HepG2 (cell line): ENCODE data around the gene LRRC51. TPM values are rescaled to one million over a fixed set of nuclear protein-coding genes. Genes with fewer than 3 reads are reported as not detected.

Experiments used
- ATAC-seq: fragments of 200-7000 bp; cut with Tn5 transposase; 3 replicates; pipeline ENCODE4 v1.9.1; 2020; ENCODE audit warnings: mild to moderate bottlenecking, moderate library complexity
- BruUV-seq: library from RNA; stranded (reverse); fragments of 400-500 nt; replicated peaks from 2 replicates; lab custom pipeline; 2021; lab: Mats Ljungman, UMichigan
- CTCF ChIA-PET: fragments of 300-600 bp; formaldehyde crosslinking; extraction: SDS; loops from one replicate; lab custom pipeline; 2021; ENCODE audit warnings: low total read pairs, inconsistent platforms, low intra/inter-chr PET ratio; lab: Yijun Ruan, JAX
- POLR2A ChIA-PET: fragments of 350-600 bp; sonication (Branson Sonifier 250); formaldehyde crosslinking; loops from one replicate; lab custom pipeline; 2020; ENCODE audit warnings: antibody characterized with exemption, inconsistent platforms; lab: Yijun Ruan, JAX
- DNase-seq: peaks from one replicate; pipeline ENCODE4 v3.0.0-alpha.2; 2015; ENCODE audit warnings: low spot score
- FAIRE-seq: peaks from 3 replicates; lab custom pipeline; 2011; peaks lifted over from hg19 to GRCh38; lab: Jason Lieb, UNC
- H2AFZ ChIP-seq: one replicate; pipeline ENCODE4 v1.6.1; 2011; ENCODE audit warnings: low read length, inconsistent platforms
- H3K27ac ChIP-seq: fragments of 300-600 bp; 3 replicates; pipeline ENCODE4 v1.8.0; 2011; ENCODE audit warnings: mixed run types, mild to moderate bottlenecking, mixed read lengths, low read length, inconsistent platforms; ENCODE audit not compliant: insufficient read depth; ENCODE audit errors: extremely low read length
- H3K27me3 ChIP-seq, 2 experiments: fragments of 200-600 bp in 1 of 2; 2 replicates in 1 of 2; 3 replicates in 1 of 2; pipeline versions ENCODE4 v1.6.0 to v1.8.0; 2011; ENCODE audit warnings: low read length in 2 of 2, mild to moderate bottlenecking in 2 of 2, moderate library complexity in 2 of 2, inconsistent platforms in 1 of 2; ENCODE audit not compliant: insufficient read depth in 2 of 2, control insufficient read depth in 1 of 2
- H3K36me3 ChIP-seq, 2 experiments: fragments of 200-600 bp in 1 of 2; replicated peaks in 1 of 2; 2 replicates in 1 of 2; 3 replicates in 1 of 2; pipeline versions ENCODE4 v1.5.1 to v1.8.0; 2011; ENCODE audit warnings: low read length in 2 of 2, inconsistent platforms in 1 of 2; ENCODE audit not compliant: insufficient read depth in 2 of 2, control insufficient read depth in 1 of 2
- H3K4me1 ChIP-seq: 2 replicates; pipeline ENCODE4 v1.5.1; 2012; ENCODE audit warnings: low read length, inconsistent platforms; ENCODE audit not compliant: insufficient read depth
- H3K4me2 ChIP-seq: 2 replicates; pipeline ENCODE4 v1.6.0; 2011; ENCODE audit warnings: low read depth, low read length, inconsistent platforms
- H3K4me3 ChIP-seq, 3 experiments: fragments of 200-600 bp in 1 of 3; sonication (generic), shearing (Covaris generic) in 1 of 3; replicated peaks in 1 of 3; 2 replicates each; pipeline ENCODE4 v1.5.1; 2011 to 2016; ENCODE audit warnings: low read length in 3 of 3, inconsistent platforms in 2 of 3, low read depth in 2 of 3, mild to moderate bottlenecking in 2 of 3, control low read depth in 1 of 3, mixed read lengths in 1 of 3; ENCODE audit not compliant: insufficient read depth in 1 of 3
- H3K79me2 ChIP-seq: one replicate; pipeline ENCODE4 v1.6.1; 2011; ENCODE audit warnings: low read length, inconsistent platforms; ENCODE audit not compliant: insufficient read depth
- H3K9ac ChIP-seq: 2 replicates; pipeline ENCODE4 v1.6.0; 2011; ENCODE audit warnings: mild to moderate bottlenecking, low read depth, low read length, inconsistent platforms; ENCODE audit not compliant: insufficient read depth
- H3K9me3 ChIP-seq: 2 replicates; pipeline ENCODE4 v1.5.1; 2012; ENCODE audit warnings: mild to moderate bottlenecking, low read length
- H4K20me1 ChIP-seq: 2 replicates; pipeline ENCODE4 v1.6.0; 2011; ENCODE audit warnings: inconsistent platforms, mild to moderate bottlenecking, low read length, moderate library complexity; ENCODE audit not compliant: insufficient read depth
- EED ChIP-seq: sonication (generic); formaldehyde crosslinking; IDR thresholded peaks from 2 replicates; pipeline ENCODE4 v1.5.0; 2020; ENCODE audit warnings: mild to moderate bottlenecking, missing genetic modification reagents
- ERF ChIP-seq: IDR thresholded peaks from 2 replicates; pipeline ENCODE4 v1.6.1; 2018; ENCODE audit warnings: missing biosample characterization, missing genetic modification reagents
- FIP1L1 ChIP-seq: fragments of 200-400 bp; formaldehyde crosslinking; IDR thresholded peaks from 2 replicates; pipeline ENCODE4 v1.6.1; 2018; ENCODE audit warnings: low read depth, mild to moderate bottlenecking, low read length, moderate library complexity, borderline replicate concordance; ENCODE audit not compliant: insufficient read depth
- HNF4A ChIP-seq: sonication (generic); formaldehyde crosslinking; IDR thresholded peaks from 2 replicates; pipeline ENCODE4 v1.4.0; 2020; ENCODE audit warnings: missing genetic modification reagents
- KDM3A ChIP-seq: IDR thresholded peaks from 2 replicates; pipeline ENCODE4 v1.6.1; 2018; ENCODE audit warnings: low read depth, missing compliant biosample characterization
- NKX3-1 ChIP-seq: sonication (generic); formaldehyde crosslinking; IDR thresholded peaks from 2 replicates; pipeline ENCODE4 v1.5.0; 2020; ENCODE audit warnings: missing genetic modification reagents
- PHF20 ChIP-seq: sonication (generic); formaldehyde crosslinking; IDR thresholded peaks from 2 replicates; pipeline ENCODE4 v1.5.0; 2020; ENCODE audit warnings: mild to moderate bottlenecking, missing genetic modification reagents
- PHF8 ChIP-seq: sonication (generic); formaldehyde crosslinking; IDR thresholded peaks from 2 replicates; pipeline ENCODE4 v1.5.0; 2020; ENCODE audit warnings: missing genetic modification reagents
- RFX1 ChIP-seq: fragments of 450-650 bp; IDR thresholded peaks from 2 replicates; pipeline ENCODE4 v1.6.1; 2017
- SOX13 ChIP-seq, 3 experiments: fragments of 450-650 bp in 1 of 3; sonication (generic) in 1 of 3; formaldehyde crosslinking in 1 of 3; IDR thresholded peaks in 2 of 3; conservative IDR thresholded peaks in 1 of 3; 2 replicates each; pipeline versions ENCODE4 v1.5.0 to v1.6.1; 2016 to 2020; ENCODE audit warnings: antibody characterized with exemption in 1 of 3, mild to moderate bottlenecking in 1 of 3, missing compliant biosample characterization in 1 of 3, missing genetic modification reagents in 1 of 3, moderate library complexity in 1 of 3
- YY1 ChIP-seq: IDR thresholded peaks from 2 replicates; pipeline ENCODE4 v1.6.1; 2011; ENCODE audit warnings: low read length, low read depth, moderate library complexity, mild to moderate bottlenecking; ENCODE audit not compliant: insufficient read depth, insufficient replicate concordance
- ZFX ChIP-seq: sonication (generic); formaldehyde crosslinking; IDR thresholded peaks from 2 replicates; pipeline ENCODE4 v1.4.0; 2020; ENCODE audit warnings: mild to moderate bottlenecking, low read depth, missing genetic modification reagents, moderate library complexity
- ZNF263 ChIP-seq: sonication (generic); formaldehyde crosslinking; IDR thresholded peaks from 2 replicates; pipeline ENCODE4 v1.4.0; 2020; ENCODE audit warnings: missing genetic modification reagents
- ZNF577 ChIP-seq: sonication (generic); formaldehyde crosslinking; IDR thresholded peaks from 2 replicates; pipeline ENCODE4 v1.4.0; 2020; ENCODE audit warnings: mild to moderate bottlenecking, low read depth, missing genetic modification reagents, borderline replicate concordance
- ZNF788 ChIP-seq: sonication (generic); formaldehyde crosslinking; IDR thresholded peaks from 2 replicates; pipeline ENCODE4 v1.5.0; 2020; ENCODE audit warnings: mild to moderate bottlenecking, missing genetic modification reagents, borderline replicate concordance
- WGBS: methylation state at CpG from one replicate; pipeline ENCODE4 v1.1.6; 2017; ENCODE audit warnings: low lambda C conversion rate; 5-methylcytosine and 5-hydroxymethylcytosine counted together
- in situ Hi-C: cut with HindIII; loops from 2 replicates; pipeline ENCODE4 v1.10.0; 2017; ENCODE audit warnings: low pct_unique_long_range_greater_than_20kb; ENCODE audit not compliant: extremely low pct_ligation_motif_present
- intact Hi-C: fragments of 100-400 bp; cut with micrococcal nuclease; formaldehyde crosslinking; loops from one replicate; pipeline ENCODE4 v1.10.0; 2022; ENCODE audit not compliant: unreplicated experiment
- polyA plus RNA-seq, 8 experiments: library from polyadenylated mRNA; depleted of rRNA in 3 of 8; stranded (reverse) in 7 of 8; unstranded in 1 of 8; fragments of >200 nt; fragmentation: Illumina TruSeq in 4 of 8; extraction: Trizol in 4 of 8; gene quantifications; 2 replicates each; pipeline versions ENCODE4 v1.2.1 to v1.2.3, GENCODE V29; 2011 to 2016; ENCODE audit warnings: low read depth in 4 of 8, missing spikeins in 1 of 8, mixed read lengths in 1 of 8; ENCODE audit not compliant: insufficient read depth in 1 of 8
- total RNA-seq, 5 experiments: library from RNA; depleted of rRNA; stranded (reverse); fragments of >200 nt; fragmentation: Illumina TruSeq; extraction: Trizol; gene quantifications; 2 replicates each; pipeline ENCODE4 v1.2.3, GENCODE V29; 2016; ENCODE audit warnings: low read depth in 1 of 5
- TF ChIP-seq, protein P1 (sequence below): sonication (generic); formaldehyde crosslinking; IDR thresholded peaks from 2 replicates; pipeline ENCODE4 v1.5.1; 2020; ENCODE audit warnings: missing genetic modification reagents, mild to moderate bottlenecking, borderline replicate concordance
- TF ChIP-seq, protein P2 (sequence below): sonication (generic); formaldehyde crosslinking; IDR thresholded peaks from 2 replicates; pipeline ENCODE4 v1.5.0; 2020; ENCODE audit warnings: mild to moderate bottlenecking, missing genetic modification reagents
- TF ChIP-seq, protein P3 (sequence below): sonication (generic); formaldehyde crosslinking; IDR thresholded peaks from 2 replicates; pipeline ENCODE4 v1.5.1; 2020; ENCODE audit warnings: mild to moderate bottlenecking, moderate library complexity, missing genetic modification reagents

The LRRC51 gene
- total and polyA plus RNA-seq, 2 of the 13 experiments (the other 11 are each of a cell fraction or from before 2014, with no cell fraction given): 5.3 to 6.0 TPM

DNA sequence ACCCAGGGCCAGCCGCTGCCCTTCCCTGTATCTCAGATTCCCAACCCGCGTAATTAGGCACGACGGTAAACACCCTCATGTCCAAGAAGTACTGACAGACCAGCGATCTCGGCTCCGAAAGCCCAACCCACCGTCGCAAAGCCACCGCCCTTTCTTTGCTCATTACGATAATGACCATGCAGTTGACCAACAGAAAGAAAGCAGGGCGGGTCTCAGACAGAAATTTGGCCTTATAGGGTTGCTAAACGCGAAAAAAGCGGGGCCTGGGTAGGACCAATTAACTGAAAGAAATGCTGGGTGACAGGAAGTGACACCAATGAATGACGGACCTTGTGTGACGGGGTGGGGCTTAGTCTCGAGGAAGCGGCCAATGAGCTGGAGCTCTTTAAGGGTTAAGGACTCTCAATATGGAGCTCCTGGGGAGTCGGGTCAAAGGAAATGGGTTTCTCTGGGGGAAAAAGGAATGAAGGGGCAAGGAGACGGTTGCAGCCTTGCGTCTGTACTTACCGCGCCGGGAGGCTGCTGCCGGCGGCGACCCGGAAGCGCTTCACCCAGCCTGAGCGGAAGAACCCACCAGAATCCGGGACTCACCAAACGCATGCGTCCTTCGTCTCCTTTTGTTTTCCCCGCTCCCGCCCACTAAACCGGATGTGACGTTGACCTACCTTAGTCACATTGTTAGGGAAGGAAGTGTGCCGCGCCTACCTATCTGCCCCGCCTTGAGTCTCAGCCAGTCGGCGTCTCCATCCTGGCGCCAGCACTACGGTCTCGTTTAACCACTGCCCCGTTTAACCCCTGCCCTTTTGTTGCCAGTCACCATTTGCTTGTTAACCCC, 31.7 kb downstream of the LRRC51 start, which contains the start of gene ANAPC15:
Gene ANAPC15, minus strand, starts transcription at position 553 of the 835 bp plus-strand sequence. CDS start 1,419 bp downstream, outside the sequence.
- DNase-seq (peak; percentile 99), FAIRE-seq (peak; percentile 99), ATAC-seq (peak; percentile 95)
- Histone ChIP-seq H2AFZ (peak within 1 kb of the TSS; percentile 43), H3K27me3 (peaks cover 0 to 9% of the 10 kb centered on the region in 2 experiments; a peak in 1 of 5 replicates), H3K4me1 (peaks cover 16% of the 10 kb centered on the region), H4K20me1 (no peaks in the 10 kb centered on the region), H3K79me2 (no peaks in the 10 kb centered on the region), H3K4me2 (peak within 1 kb of the TSS; percentile 98), H3K36me3 (peaks cover 0 to 2% of the 10 kb centered on the region in 2 experiments; a peak in 1 of 5 replicates), H3K4me3 (peak within 1 kb of the TSS; percentile 55 to 74 (median 73)), H3K9ac (peak within 1 kb of the TSS; percentile 95), H3K27ac (peak within 1 kb of the TSS; percentile 92), H3K9me3 (no peaks in the 10 kb centered on the region)
- intact Hi-C loops (loop anchor here (1.0 kb wide), 1 partner anchor 9 kb away; the partner anchor contains the start of gene LAMTOR1), in situ Hi-C loops (no loop called here)
- POLR2A ChIA-PET: interaction anchor here (0.9 to 2.1 kb wide), 8 partner anchors 10 to 183 kb away, joined by 3 to 13 read pairs (median 6); partner anchors contain the start of genes LAMTOR1 and RNF121
- CTCF ChIA-PET: interaction anchor here (1.1 kb wide), 1 partner anchor 71 kb away, joined by 4 read pairs; no protein-coding TSS in a partner anchor
- WGBS: 2% methylated on average over 34 of the region's 49 CpGs
- BruUV-seq: no TSS peak
- TF ChIP-seq, protein P1, sequence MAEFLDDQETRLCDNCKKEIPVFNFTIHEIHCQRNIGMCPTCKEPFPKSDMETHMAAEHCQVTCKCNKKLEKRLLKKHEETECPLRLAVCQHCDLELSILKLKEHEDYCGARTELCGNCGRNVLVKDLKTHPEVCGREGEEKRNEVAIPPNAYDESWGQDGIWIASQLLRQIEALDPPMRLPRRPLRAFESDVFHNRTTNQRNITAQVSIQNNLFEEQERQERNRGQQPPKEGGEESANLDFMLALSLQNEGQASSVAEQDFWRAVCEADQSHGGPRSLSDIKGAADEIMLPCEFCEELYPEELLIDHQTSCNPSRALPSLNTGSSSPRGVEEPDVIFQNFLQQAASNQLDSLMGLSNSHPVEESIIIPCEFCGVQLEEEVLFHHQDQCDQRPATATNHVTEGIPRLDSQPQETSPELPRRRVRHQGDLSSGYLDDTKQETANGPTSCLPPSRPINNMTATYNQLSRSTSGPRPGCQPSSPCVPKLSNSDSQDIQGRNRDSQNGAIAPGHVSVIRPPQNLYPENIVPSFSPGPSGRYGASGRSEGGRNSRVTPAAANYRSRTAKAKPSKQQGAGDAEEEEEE: 0 out of 2 replicates have a peak, but pooled peaks have one; percentile 32
- TF ChIP-seq PHF20 (CRISPR knock-in tag) (peak; percentile 93), ZNF577 (CRISPR knock-in tag) (no peak), ZNF788 (CRISPR knock-in tag) (peak; percentile 70; the same call in 1 of the 2 replicates), YY1 (peak; percentile 61), SOX13 (IDR thresholded peaks at IDR 0.05) (no peak), SOX13 (CRISPR knock-in tag; conservative IDR thresholded peaks at IDR 0.05 in 1 of 2, IDR thresholded peaks at IDR 0.05 in 1 of 2) (peak in 1 of 2 experiments; percentile 83; a peak in 2 of 4 replicates), PHF8 (CRISPR knock-in tag) (peak; percentile 86), ZNF263 (CRISPR knock-in tag) (0 out of 2 replicates have a peak, but pooled peaks have one; percentile 14), RFX1 (no peak), HNF4A (no peak), KDM3A (CRISPR knock-in tag) (peak; percentile 27; the same call in 1 of the 2 replicates), ERF (CRISPR knock-in tag) (peak; percentile 82), FIP1L1 (no peak), NKX3-1 (peak; percentile 46; the same call in 1 of the 2 replicates), ZFX (peak; percentile 87), EED (CRISPR knock-in tag) (peak; percentile 53; the same call in 1 of the 2 replicates)
- TF ChIP-seq, protein P2, sequence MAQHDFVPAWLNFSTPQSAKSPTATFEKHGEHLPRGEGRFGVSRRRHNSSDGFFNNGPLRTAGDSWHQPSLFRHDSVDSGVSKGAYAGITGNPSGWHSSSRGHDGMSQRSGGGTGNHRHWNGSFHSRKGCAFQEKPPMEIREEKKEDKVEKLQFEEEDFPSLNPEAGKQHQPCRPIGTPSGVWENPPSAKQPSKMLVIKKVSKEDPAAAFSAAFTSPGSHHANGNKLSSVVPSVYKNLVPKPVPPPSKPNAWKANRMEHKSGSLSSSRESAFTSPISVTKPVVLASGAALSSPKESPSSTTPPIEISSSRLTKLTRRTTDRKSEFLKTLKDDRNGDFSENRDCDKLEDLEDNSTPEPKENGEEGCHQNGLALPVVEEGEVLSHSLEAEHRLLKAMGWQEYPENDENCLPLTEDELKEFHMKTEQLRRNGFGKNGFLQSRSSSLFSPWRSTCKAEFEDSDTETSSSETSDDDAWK (CRISPR knock-in tag): no peak
- TF ChIP-seq, protein P3, sequence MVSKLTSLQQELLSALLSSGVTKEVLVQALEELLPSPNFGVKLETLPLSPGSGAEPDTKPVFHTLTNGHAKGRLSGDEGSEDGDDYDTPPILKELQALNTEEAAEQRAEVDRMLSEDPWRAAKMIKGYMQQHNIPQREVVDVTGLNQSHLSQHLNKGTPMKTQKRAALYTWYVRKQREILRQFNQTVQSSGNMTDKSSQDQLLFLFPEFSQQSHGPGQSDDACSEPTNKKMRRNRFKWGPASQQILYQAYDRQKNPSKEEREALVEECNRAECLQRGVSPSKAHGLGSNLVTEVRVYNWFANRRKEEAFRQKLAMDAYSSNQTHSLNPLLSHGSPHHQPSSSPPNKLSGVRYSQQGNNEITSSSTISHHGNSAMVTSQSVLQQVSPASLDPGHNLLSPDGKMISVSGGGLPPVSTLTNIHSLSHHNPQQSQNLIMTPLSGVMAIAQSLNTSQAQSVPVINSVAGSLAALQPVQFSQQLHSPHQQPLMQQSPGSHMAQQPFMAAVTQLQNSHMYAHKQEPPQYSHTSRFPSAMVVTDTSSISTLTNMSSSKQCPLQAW (CRISPR knock-in tag): peak; percentile 52
